Kidney (tissue), 14 donors: Measurements from ENCODE around the gene PAK3. TPM values are rescaled to one million over a fixed set of nuclear protein-coding genes. Genes with fewer than 3 reads are reported as not detected.

Source experiments
- DNase-seq, 5 donors: peaks; one replicate each; pipeline ENCODE4 v3.0.0-alpha.2; 2013 to 2020
- FAIRE-seq: peaks from 2 replicates; lab custom pipeline; 2012; peaks lifted over from hg19 to GRCh38; lab: Jason Lieb, UNC
- H3K27ac ChIP-seq, 2 donors: one replicate each; pipeline ENCODE4 v1.7.0; 2013; ENCODE audit warnings: low read depth in 2 of 2, low read length in 2 of 2, inconsistent platforms in 1 of 2
- H3K27me3 ChIP-seq: one replicate; pipeline ENCODE4 v1.7.1; 2013; ENCODE audit warnings: low read length, inconsistent platforms; ENCODE audit not compliant: control insufficient read depth, insufficient read depth
- H3K36me3 ChIP-seq, 3 donors: one replicate each; pipeline versions ENCODE4 v1.7.0 to v1.7.1; 2013; ENCODE audit warnings: low read length in 3 of 3, control low read depth in 1 of 3, inconsistent platforms in 1 of 3; ENCODE audit not compliant: insufficient read depth in 3 of 3, control insufficient read depth in 2 of 3
- H3K4me1 ChIP-seq, 3 donors: one replicate each; pipeline versions ENCODE4 v1.7.0 to v1.7.1; 2013; ENCODE audit warnings: low read length in 3 of 3, inconsistent platforms in 1 of 3, low read depth in 1 of 3; ENCODE audit not compliant: control insufficient read depth in 2 of 3, insufficient read depth in 2 of 3
- H3K4me3 ChIP-seq, 3 donors: one replicate each; pipeline versions ENCODE4 v1.7.0 to v1.8.1; 2013; ENCODE audit warnings: low read length in 3 of 3, control low read depth in 1 of 3, inconsistent platforms in 1 of 3
- H3K9ac ChIP-seq, 3 donors: one replicate each; pipeline versions ENCODE4 v1.7.0 to v1.7.1; 2013; ENCODE audit warnings: low read length in 3 of 3, control low read depth in 1 of 3, inconsistent platforms in 1 of 3
- H3K9me3 ChIP-seq, 3 donors: one replicate each; pipeline versions ENCODE4 v1.7.0 to v1.7.1; 2013; ENCODE audit warnings: low read length in 3 of 3, control low read depth in 1 of 3, inconsistent platforms in 1 of 3; ENCODE audit not compliant: control insufficient read depth in 2 of 3, insufficient read depth in 1 of 3
- intact Hi-C: fragments of 100-400 bp; cut with DNase I; formaldehyde crosslinking; loops from one replicate; pipeline ENCODE4 v1.11.1; 2022
- polyA plus RNA-seq: library from polyadenylated mRNA; stranded (reverse); fragments of 350-450 nt; fragmentation: Illumina TruSeq; extraction: RNeasy Lipid Tissue Mini Kit (QIAGEN cat#74804); gene quantifications from one replicate; pipeline ENCODE4 v1.2.3, GENCODE V29; 2014; ENCODE audit warnings: low read depth, low replicate concordance; ENCODE audit not compliant: insufficient read depth
- total RNA-seq: library from RNA; stranded (reverse); fragmentation: NEBNext Ultra II Directional; extraction: Animal tissue kit (Norgen Biotek cat#: 25700); gene quantifications from one replicate; pipeline ENCODE4 v1.2.1, GENCODE V29; 2021
- TF ChIP-seq, protein P1 (sequence below): IDR thresholded peaks from 3 replicates; pipeline ENCODE4 v1.5.1; 2012; ENCODE audit warnings: mild to moderate bottlenecking, moderate library complexity, borderline replicate concordance; ENCODE audit not compliant: insufficient read depth; ENCODE audit errors: extremely low read depth
- donor health status: control.
- donor health status: control.
- donor health status: control.
- donor health status: control.
- donor health status: control.
- donor health status: DM: yes; HTN: yes; CAD: no.
- donor health status: Normal renal cell carcinoma (clear cell type).

Gene PAK3
- total and polyA plus RNA-seq, 2 donors from 2014 or later, result 0.24 to 2.1 TPM

DNA sequence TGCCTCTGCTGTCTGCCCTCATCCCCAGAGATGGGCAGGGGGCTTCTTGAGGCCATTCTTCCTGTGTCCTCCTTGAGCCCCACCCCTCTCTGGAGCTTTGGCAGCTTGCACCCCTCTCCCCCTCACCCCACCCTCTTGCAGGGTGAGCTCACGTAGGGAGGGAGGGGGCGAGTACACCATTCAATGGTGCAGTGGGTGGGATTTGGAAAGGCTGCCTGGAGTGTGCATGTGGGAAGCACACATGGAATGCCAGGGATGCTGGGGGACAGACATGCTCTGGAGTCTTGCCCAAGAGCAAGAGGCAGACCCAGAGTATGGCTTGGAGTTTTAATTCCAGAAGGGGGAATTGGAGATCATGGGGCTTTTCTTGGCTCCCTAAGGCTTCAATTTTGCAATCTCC, 5.6 kb downstream of the PAK3 start:
- no peak for FAIRE-seq
- Histone ChIP-seq H3K27ac (no peak overlapping the region), H3K27me3 (peaks cover 7% of the 10 kb centered on the region), H3K9me3 (no peaks in the 10 kb centered on the region), H3K4me1 (no peaks in the 10 kb centered on the region), H3K36me3 (peaks cover 0 to 6% (median 0%) of the 10 kb centered on the region in 3 donors), H3K9ac (no peak overlapping the region), H3K4me3 (no peak overlapping the region)
- intact Hi-C loops, result no loop called here
- TF ChIP-seq, protein P1, sequence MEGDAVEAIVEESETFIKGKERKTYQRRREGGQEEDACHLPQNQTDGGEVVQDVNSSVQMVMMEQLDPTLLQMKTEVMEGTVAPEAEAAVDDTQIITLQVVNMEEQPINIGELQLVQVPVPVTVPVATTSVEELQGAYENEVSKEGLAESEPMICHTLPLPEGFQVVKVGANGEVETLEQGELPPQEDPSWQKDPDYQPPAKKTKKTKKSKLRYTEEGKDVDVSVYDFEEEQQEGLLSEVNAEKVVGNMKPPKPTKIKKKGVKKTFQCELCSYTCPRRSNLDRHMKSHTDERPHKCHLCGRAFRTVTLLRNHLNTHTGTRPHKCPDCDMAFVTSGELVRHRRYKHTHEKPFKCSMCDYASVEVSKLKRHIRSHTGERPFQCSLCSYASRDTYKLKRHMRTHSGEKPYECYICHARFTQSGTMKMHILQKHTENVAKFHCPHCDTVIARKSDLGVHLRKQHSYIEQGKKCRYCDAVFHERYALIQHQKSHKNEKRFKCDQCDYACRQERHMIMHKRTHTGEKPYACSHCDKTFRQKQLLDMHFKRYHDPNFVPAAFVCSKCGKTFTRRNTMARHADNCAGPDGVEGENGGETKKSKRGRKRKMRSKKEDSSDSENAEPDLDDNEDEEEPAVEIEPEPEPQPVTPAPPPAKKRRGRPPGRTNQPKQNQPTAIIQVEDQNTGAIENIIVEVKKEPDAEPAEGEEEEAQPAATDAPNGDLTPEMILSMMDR, result no peak
- no peak for DNase-seq

DNA sequence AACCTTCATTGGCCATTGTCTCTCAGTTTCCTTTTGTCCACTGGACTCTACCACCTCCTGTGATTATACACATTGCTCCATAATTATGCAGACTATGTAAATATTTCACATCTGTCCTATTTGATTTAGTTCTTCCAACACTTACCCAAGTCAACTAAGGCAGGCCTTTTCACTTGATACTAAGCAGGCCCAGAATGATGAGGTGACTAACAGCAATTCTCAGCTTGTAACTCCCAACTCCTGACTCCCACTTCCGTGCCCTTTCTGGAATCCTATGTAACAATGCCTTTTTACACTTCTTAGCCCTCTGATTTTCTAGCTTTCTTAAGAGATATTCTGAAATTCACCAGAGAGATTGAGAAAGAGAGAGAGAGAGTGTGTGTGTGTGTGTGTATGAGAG, 6.6 kb downstream of the PAK3 start:
- H3K9me3 ChIP-seq, result no peaks in the 10 kb centered on the region
- no peak for DNase-seq
- peaks cover 7% of the 10 kb centered on the region for H3K27me3 ChIP-seq
- H3K27ac ChIP-seq, result no peak overlapping the region
- no peak for FAIRE-seq
- H3K9ac ChIP-seq, result no peak overlapping the region
- no peak overlapping the region for H3K4me3 ChIP-seq
- TF ChIP-seq, protein P1, result no peak
- H3K4me1 ChIP-seq, result no peaks in the 10 kb centered on the region
- H3K36me3 ChIP-seq, result peaks cover 0 to 6% (median 0%) of the 10 kb centered on the region in 3 donors
- intact Hi-C loops, result no loop called here

DNA sequence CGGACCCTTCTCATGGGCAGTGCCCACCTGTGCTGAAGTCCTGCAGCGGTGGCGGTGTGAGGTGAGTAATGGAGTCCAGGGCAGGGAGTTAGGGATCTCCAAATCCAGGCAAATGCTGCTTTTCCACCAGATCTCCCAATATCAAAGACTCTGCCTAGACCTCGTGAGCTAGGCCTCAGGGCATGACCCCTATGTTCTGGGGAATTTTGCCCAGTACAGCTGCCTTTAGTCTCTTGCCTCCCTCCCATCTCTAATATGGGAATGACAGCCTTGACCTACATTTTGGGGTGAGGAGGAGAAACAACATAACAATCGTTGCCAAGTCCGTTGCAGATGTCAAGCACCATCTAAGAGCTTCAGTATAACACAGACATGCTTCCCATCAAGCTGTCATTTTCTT, 7.3 kb downstream of the PAK3 start:
- TF ChIP-seq, protein P1, result no peak
- Histone ChIP-seq H3K36me3 (peaks cover 0 to 6% (median 0%) of the 10 kb centered on the region in 3 donors), H3K9me3 (no peaks in the 10 kb centered on the region), H3K4me1 (no peaks in the 10 kb centered on the region), H3K27me3 (peaks cover 7% of the 10 kb centered on the region), H3K27ac (no peak overlapping the region), H3K4me3 (no peak overlapping the region), H3K9ac (no peak overlapping the region)
- no peak for FAIRE-seq
- intact Hi-C loops, result no loop called here
- DNase-seq, result peak in 2 of 5 donors; percentile 4 to 66
